Gastrocnemius medialis (tissue), 4 donors: ENCODE data around the gene ANKRD33B.

Experiments
- POLR2A ChIP-seq, 2 donors: fragments of 450-650 bp; IDR thresholded peaks; one replicate each; pipeline ENCODE4 v1.6.1; 2017; ENCODE audit warnings: antibody characterized with exemption in 2 of 2, mild to moderate bottlenecking in 2 of 2, moderate library complexity in 2 of 2
- TF ChIP-seq, protein P1 (sequence below), 5 experiments: fragments of 450-650 bp in 3 of 5; fragments of 200-600 bp in 2 of 5; sonication (generic) in 2 of 5; IDR thresholded peaks in 4 of 5; conservative IDR thresholded peaks in 1 of 5; 1 replicate in 4 of 5; 2 replicates in 1 of 5; pipeline ENCODE4 v1.5.1; 2016 to 2019; ENCODE audit warnings: antibody characterized with exemption in 5 of 5, mild to moderate bottlenecking in 3 of 5, moderate library complexity in 3 of 5

DNA sequence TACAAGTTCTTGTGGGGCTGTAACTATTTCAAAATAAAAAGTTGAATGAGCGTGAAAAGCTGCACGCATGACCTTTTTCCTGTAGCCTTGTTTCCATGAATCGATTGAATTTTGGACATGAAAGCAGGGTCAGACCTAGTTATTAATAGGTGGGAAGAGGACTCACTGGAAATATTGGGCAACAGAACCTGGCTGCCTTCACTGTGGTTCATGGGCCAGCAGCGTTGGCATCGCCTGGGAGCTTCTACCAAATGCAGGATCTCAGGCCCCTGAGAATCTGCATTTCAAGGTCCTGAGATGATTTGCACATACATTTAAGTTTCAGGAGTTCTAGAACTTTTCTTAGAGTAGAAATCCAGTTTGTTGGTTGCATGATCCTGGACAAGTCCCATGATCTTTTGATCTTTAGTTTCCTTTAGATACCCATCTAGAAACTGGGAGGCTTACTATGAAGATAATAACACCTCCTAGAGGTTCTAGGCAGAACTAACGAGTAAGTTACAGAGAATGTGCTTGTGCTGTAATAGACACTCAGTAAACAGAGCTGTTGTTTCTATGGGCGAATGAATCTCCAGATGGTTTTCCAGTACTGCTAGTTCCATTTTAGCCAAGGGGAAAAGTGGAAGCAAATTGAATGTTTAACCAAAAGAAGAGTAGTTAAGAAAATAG is 12.4 kb downstream of the ANKRD33B start:
- TF ChIP-seq, protein P1, sequence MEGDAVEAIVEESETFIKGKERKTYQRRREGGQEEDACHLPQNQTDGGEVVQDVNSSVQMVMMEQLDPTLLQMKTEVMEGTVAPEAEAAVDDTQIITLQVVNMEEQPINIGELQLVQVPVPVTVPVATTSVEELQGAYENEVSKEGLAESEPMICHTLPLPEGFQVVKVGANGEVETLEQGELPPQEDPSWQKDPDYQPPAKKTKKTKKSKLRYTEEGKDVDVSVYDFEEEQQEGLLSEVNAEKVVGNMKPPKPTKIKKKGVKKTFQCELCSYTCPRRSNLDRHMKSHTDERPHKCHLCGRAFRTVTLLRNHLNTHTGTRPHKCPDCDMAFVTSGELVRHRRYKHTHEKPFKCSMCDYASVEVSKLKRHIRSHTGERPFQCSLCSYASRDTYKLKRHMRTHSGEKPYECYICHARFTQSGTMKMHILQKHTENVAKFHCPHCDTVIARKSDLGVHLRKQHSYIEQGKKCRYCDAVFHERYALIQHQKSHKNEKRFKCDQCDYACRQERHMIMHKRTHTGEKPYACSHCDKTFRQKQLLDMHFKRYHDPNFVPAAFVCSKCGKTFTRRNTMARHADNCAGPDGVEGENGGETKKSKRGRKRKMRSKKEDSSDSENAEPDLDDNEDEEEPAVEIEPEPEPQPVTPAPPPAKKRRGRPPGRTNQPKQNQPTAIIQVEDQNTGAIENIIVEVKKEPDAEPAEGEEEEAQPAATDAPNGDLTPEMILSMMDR (IDR thresholded peaks at IDR 0.05 in 4 of 5, conservative IDR thresholded peaks at IDR 0.05 in 1 of 5) = no peak
- no peak for TF ChIP-seq POLR2A (IDR thresholded peaks at IDR 0.05)
